ENCODE results near the gene ING2. TPM values are rescaled to one million over a fixed set of nuclear protein-coding genes. Genes with fewer than 3 reads are reported as not detected.
"Not testable (repeated sequence)": the region's sequence is repeated elsewhere in the genome, so short reads cannot be mapped to it uniquely, and the experiment has no call there.

ING2 gene
- polyA plus RNA-seq (ENCODE audit: insufficient read length in 12 of 12): 10 to 100 TPM in 11 of 12 donors, not detected in 1; 14.6 to 32.4 (median 16.6) TPM
- long read RNA-seq, donor 1, transcript ING2-202 (2 exons, 599 nt): minor isoform, 12 of 48 reads
- long read RNA-seq, donor 1, transcript ING2-201 (2 exons, 1,189 nt): major isoform, 28 of 48 reads
- long read RNA-seq, donor 1, partial matches to known transcripts: 8 of 48 reads
- long read RNA-seq, donor 1, other reads (novel, unspliced or antisense): 0 of 48 reads
- long read RNA-seq, donor 2, transcript ING2-201 (2 exons, 1,189 nt): major isoform, 15 of 23 reads
- long read RNA-seq, donor 2, transcript ING2-202 (2 exons, 599 nt): minor isoform, 8 of 23 reads
- long read RNA-seq, donor 2, partial matches to known transcripts: 0 of 23 reads
- long read RNA-seq, donor 2, other reads (novel, unspliced or antisense): 0 of 23 reads
- long read RNA-seq, donor 3, partial matches to known transcripts: 0 of 6 reads
- long read RNA-seq, donor 3, other reads (novel, unspliced or antisense): 0 of 6 reads
- long read RNA-seq, donor 4, transcript ING2-201 (2 exons, 1,189 nt): major isoform, 5 of 7 reads
- long read RNA-seq, donor 4, partial matches to known transcripts: 0 of 7 reads
- long read RNA-seq, donor 4, other reads (novel, unspliced or antisense): 0 of 7 reads
- long read RNA-seq, donor 5, transcript ING2-202 (2 exons, 599 nt): minor isoform, 13 of 28 reads
- long read RNA-seq, donor 5, transcript ING2-201 (2 exons, 1,189 nt): major isoform, 15 of 28 reads
- long read RNA-seq, donor 5, partial matches to known transcripts: 0 of 28 reads
- long read RNA-seq, donor 5, other reads (novel, unspliced or antisense): 0 of 28 reads
- long read RNA-seq, donor 6, transcript ING2-201 (2 exons, 1,189 nt): major isoform, 7 of 10 reads
- long read RNA-seq, donor 6, partial matches to known transcripts: 0 of 10 reads
- long read RNA-seq, donor 6, other reads (novel, unspliced or antisense): 0 of 10 reads
- long read RNA-seq, donor 7, transcript ING2-201 (2 exons, 1,189 nt): major isoform, 5 of 7 reads
- long read RNA-seq, donor 7, partial matches to known transcripts: 0 of 7 reads
- long read RNA-seq, donor 7, other reads (novel, unspliced or antisense): 0 of 7 reads
- long read RNA-seq, donor 8, transcript ING2-201 (2 exons, 1,189 nt): major isoform, 14 of 18 reads
- long read RNA-seq, donor 8, partial matches to known transcripts: 0 of 18 reads
- long read RNA-seq, donor 8, other reads (novel, unspliced or antisense): 0 of 18 reads
- long read RNA-seq, donor 9, transcript ING2-201 (2 exons, 1,189 nt): major isoform, 12 of 15 reads
- long read RNA-seq, donor 9, partial matches to known transcripts: 0 of 15 reads
- long read RNA-seq, donor 9, other reads (novel, unspliced or antisense): 0 of 15 reads
- long read RNA-seq, donor 10, transcript ING2-201 (2 exons, 1,189 nt): major isoform, 11 of 22 reads
- long read RNA-seq, donor 10, transcript ING2-202 (2 exons, 599 nt): minor isoform, 5 of 22 reads
- long read RNA-seq, donor 10, partial matches to known transcripts: 6 of 22 reads
- long read RNA-seq, donor 10, other reads (novel, unspliced or antisense): 0 of 22 reads
- long read RNA-seq, donor 11, transcript ING2-202 (2 exons, 599 nt): minor isoform, 5 of 22 reads
- long read RNA-seq, donor 11, transcript ING2-201 (2 exons, 1,189 nt): major isoform, 17 of 22 reads
- long read RNA-seq, donor 11, partial matches to known transcripts: 0 of 22 reads
- long read RNA-seq, donor 11, other reads (novel, unspliced or antisense): 0 of 22 reads

DNA sequence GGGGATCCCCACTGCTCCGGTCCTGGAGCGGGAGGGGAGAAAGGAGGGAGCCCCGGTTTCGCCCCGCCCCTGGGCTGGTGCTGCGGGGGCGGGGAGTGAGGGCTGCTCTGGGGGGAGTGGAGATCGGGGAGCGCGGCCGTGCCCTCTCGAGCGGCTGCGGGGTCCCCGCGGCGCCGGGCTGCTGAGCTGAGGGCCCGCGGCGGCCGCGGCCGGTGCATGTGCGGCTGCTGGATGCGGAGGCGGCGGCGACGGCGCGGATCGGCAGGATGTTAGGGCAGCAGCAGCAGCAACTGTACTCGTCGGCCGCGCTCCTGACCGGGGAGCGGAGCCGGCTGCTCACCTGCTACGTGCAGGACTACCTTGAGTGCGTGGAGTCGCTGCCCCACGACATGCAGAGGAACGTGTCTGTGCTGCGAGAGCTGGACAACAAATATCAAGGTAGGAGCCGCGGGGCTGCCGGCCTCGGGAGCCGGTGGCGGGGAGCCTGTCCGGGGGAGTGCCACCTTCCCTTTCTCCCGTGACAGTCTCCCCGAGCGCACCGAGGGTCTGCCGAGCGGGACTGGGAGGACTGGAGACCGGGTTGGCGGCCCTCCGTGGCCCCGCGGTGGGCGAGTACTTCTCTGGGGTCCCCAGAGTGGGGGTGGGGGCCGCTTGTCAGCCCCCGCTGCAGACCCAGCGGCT, at the start of gene ING2:
ING2 (plus strand) TSS at position 129 of the 681 bp plus-strand sequence; CDS start at position 267, 138 bp downstream.
- DNase-seq: peak; percentile 38

GRCh38 chr4:183455431-183456195, 49.2 kb upstream of the ING2 start:
- no peak for DNase-seq

DNA sequence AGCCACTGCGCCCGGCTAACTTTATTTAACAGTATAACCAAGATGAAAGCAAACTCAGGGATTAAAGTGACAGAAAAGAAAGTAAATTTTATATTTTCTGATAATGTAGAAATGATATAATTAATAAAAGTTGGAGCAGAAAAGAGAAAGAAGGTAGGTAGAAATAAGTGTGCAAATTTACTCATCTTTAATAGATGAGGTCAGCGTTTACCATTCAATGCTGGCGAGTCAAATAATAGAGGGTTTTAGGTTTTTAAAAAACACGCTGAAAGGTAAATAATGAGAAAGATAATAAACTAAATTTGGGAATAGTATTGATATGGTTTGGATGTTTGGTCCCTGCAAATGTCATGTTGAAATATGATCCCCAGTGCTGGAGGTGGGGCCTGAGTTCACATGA, 46.9 kb upstream of the ING2 start:
- no peak for DNase-seq

DNA sequence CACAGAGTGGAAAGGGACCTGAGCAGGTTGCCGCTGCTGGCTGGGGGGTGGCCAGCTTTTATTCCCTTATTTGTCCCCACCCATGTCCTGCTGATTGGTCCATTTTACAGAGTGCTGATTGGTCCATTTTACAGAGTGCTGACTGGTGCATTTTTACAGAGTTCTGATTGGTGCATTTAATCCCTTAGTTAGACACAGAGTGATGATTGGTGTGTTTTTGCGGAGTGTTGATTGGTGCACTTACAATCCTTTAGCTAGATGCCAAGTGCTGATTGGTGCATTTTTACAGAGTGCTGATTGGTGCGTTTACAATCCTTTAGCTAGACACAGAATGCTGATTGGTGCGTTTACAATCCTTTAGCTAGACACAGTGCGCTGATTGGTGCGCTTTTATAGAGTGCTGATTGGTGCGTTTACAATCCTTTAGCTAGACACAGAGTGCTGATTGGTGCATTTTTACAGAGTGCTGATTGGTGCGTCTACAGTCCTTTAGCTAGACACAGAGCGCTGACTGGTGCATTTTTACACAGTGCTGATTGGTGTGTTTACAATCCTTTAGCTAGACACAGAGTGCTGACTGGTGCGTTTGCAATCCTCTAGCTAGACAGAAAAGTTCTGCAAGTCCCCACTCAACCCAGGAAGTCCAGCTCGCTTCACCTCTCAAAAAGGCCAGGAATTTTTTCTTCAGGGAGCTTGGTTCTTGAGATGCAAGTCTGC, 40.8 kb upstream of the ING2 start:
- DNase-seq: not testable (repeated sequence)

- DNase-seq: not testable (repeated sequence)
These were observed 39.0 kb upstream of the ING2 start for GRCh38 chr4:183465879-183466278.

DNA sequence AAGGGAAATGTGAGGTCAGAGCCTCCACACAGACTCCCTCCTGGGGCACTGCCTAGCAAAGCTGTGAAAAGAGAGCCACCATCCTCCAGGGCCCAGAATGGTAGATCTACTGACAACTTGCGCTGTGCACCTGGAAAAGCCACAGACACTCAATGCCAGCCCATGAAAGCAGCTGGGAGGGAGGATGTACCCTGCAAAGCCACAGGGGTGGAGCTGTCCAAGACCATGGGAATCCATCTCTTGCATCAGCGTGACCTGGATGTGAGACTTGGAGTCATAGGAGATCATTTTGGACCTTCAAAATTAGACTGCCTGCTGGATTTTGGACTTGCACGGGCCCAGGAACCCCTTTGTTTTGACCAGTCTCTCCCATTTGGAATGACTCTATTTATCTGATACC, 37.6 kb upstream of the ING2 start:
- DNase-seq: no peak

GRCh38 chr4:183468210-183469095, 36.4 kb upstream of the ING2 start:
- DNase-seq: no peak

DNA sequence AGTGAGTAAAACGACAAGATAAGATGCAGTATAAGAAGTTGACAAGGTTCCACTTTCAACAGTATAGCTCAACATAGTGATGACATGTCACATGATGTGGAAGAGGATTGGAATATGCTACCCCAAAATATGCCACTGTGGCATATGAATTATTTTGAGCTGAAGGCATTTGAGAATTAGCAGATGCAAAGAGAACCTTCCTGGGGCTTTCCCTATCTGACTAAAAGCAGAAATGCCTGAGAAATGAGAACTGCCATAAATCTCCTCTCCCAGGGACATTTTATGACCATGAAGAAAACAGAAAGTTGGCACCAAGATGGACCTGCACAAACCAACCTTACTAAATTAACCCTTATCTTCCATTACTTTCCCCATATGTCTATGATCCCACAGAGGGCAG, 35.6 kb upstream of the ING2 start:
- no peak for DNase-seq

GRCh38 chr4:183469936-183470335, 34.9 kb upstream of the ING2 start:
- DNase-seq: no peak

DNA sequence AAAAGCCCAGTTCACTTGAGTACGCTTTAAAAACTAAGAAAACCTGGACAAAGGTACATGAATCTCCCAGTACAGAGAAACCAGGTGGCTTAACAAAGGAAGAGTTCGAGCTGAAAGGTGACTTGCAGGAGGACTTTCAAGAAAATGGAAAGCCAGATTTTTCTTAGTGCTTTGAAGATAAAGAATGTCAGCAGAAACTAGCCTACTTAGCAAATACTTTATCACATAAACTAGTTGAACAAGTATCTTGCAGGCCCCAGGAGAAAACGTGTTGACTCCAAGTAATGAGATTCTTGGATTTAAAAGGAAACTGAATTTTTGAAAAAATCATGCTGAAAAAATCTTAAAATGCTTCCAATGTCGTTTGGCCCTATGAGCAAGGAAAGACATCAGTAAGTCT, 34.0 kb upstream of the ING2 start:
- no peak for DNase-seq

GRCh38 chr4:183471946-183472708, 32.7 kb upstream of the ING2 start:
- peak; percentile 83 for DNase-seq

GRCh38 chr4:183478123-183478522, 26.7 kb upstream of the ING2 start:
- DNase-seq: no peak

GRCh38 chr4:183478926-183479325, 25.9 kb upstream of the ING2 start:
- no peak for DNase-seq

DNA sequence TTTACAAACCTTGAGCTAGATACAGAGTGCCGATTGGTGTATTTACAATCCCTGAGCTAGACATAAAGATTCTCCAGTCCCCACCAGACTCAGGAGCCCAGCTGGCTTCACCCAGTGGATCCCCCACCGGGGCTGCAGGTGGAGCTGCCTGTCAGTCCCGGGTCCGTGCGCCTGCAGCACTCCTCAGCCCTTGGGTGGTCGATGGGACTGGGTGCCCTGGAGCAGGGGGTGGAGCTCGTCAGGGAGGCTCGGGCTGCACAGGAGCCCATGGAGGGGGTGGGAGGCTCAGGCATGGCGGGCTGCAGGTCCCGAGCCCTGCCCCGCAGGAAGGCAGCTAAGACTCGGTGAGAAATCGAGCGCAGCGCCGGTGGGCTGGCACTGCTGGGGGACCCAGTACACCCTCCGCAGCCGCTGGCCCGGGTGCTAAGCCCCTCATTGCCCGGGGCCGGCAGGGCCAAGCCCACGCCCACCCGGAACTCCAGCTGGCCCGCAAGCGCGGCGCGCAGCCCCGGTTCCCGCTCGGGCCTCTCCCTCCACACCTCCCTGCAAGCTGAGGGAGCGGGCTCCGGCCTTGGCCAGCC, 22.3 kb upstream of the ING2 start:
- not testable (repeated sequence) for DNase-seq

DNA sequence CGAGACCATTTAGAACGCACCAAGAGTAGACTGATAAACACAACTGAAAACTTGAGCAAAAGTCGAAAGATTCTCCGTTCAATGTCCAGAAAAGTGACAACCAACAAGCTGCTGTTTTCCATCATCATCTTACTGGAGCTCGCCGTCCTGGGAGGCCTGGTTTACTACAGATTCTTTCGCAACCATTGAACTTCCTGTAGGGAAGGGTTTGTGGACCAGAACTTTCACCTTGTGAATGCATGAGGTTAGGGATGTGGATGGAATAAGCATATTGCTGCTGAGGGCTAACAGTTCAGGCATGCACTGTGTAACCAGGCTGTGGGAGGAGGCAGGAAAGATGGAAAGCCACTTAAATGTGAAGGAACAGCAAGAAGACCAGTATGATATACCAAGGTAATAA, 20.9 kb upstream of the ING2 start:
- DNase-seq: no peak

DNA sequence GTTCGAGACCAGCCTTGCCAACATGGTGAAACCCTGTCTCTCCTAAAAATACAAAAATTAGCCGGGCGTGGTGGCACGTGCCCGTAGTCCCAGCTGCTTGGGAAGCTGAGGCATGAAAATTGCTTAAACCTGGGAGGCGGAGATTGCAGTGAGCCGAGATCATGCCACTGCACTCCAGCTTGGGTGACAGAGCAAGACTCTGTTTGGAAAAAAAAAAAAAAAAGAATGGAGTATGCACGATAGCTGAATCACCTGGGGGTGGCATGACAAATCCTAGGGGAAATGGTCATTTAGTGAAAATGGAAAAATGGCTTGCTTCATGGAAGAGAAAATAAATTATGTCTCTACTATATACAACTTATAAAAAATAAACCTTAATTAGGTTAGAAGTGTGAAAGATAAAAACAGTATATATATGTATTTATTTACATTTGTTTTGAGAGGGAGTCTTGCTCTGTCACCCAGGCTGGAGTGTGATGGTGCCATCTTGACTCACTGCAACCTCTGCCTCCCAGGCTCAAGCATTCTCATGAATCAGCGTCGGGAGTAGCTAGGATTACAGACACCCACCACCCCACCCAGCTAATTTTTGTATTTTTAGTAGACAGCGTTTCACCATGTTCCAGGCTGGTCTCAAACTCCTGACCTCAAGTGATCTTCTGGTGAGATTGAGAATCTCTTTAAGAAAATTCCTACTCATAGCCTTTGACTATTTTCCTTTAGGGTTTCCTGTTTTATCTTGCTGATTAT, 19.3 kb upstream of the ING2 start:
- no peak for DNase-seq
